GM12892 (cell line): ENCODE measurements around the gene MITD1.

ENCODE experiments used
- POLR2A ChIP-seq: IDR thresholded peaks from 2 replicates; pipeline ENCODE4 v1.6.1; 2011; ENCODE audit warnings: low read depth, low read length, control low read depth
- POLR2AphosphoS5 ChIP-seq: IDR thresholded peaks from 2 replicates; pipeline ENCODE4 v1.6.1; 2011; ENCODE audit warnings: low read depth, low read length, control low read depth
- TAF1 ChIP-seq: IDR thresholded peaks from 2 replicates; pipeline ENCODE4 v1.6.1; 2011; ENCODE audit warnings: low read depth, mild to moderate bottlenecking, control low read depth, low read length, borderline replicate concordance

DNA sequence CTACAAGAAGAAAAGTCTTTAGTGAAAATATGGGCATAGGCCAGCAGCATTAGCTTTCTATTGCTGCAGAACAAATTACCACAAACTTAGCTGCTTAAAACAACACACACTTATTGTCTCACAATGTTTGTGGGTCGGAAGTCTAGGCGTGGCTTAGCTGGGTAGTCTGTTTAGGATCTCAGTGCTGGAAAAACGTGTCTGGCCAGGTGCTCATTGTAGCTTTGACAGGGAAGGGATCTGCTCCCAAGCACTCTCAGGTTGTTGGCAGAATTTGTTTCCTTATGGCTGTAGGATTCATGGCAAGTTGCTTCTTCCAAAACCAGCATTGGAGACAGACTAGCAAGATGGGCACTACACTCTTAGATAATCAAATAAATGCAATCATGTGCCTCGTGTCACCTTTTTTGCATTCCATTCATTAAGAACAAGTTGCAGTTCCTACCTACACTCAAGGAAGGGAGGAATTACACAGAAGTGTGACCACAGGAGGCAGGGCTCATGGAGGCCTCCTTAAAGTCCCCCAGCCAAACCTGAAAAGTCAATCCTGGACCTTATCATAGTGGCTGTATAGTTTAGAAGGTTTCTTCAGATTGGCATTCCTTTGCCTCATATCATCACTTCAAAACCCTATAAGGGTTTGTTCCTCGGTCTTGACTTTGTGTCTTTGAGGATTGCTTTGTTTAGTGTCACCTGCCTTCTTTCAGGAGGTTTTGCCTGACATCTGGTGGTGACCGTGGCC is 17.4 kb upstream of the MITD1 start:
- 0 out of 2 replicates have a peak, but pooled peaks have one; percentile 21 for TF ChIP-seq POLR2A
- no peak for TF ChIP-seq POLR2AphosphoS5
- TF ChIP-seq TAF1, result no peak
